GM12801 (cell line): ENCODE measurements around the gene HMG20A.

Source experiments
- TF ChIP-seq, protein P1 (sequence below): IDR thresholded peaks from one replicate; pipeline ENCODE4 v1.5.1; 2011; ENCODE audit warnings: control low read depth; ENCODE audit not compliant: insufficient read length; ENCODE audit errors: extremely low read depth

Gene HMG20A

DNA sequence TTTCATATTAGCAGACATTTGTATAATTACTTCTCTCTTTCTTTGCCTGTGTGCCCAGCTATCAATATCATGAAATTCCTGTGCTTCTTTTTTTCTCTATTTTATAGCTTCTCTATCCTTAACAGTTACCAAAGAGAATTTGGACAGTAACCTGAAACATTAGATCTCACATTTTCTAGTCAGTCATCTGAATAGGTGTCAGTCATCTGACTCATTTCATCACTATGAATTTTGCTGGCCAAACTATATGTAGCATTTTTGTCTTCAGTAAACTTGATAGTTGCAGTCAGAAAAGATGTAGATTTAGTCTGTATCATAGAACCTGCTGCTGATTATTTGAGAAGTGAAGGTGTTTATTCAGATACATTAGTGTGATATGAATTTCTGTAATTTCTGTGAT lies 52.6 kb downstream of the HMG20A start:
- TF ChIP-seq, protein P1, sequence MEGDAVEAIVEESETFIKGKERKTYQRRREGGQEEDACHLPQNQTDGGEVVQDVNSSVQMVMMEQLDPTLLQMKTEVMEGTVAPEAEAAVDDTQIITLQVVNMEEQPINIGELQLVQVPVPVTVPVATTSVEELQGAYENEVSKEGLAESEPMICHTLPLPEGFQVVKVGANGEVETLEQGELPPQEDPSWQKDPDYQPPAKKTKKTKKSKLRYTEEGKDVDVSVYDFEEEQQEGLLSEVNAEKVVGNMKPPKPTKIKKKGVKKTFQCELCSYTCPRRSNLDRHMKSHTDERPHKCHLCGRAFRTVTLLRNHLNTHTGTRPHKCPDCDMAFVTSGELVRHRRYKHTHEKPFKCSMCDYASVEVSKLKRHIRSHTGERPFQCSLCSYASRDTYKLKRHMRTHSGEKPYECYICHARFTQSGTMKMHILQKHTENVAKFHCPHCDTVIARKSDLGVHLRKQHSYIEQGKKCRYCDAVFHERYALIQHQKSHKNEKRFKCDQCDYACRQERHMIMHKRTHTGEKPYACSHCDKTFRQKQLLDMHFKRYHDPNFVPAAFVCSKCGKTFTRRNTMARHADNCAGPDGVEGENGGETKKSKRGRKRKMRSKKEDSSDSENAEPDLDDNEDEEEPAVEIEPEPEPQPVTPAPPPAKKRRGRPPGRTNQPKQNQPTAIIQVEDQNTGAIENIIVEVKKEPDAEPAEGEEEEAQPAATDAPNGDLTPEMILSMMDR, result no peak

DNA sequence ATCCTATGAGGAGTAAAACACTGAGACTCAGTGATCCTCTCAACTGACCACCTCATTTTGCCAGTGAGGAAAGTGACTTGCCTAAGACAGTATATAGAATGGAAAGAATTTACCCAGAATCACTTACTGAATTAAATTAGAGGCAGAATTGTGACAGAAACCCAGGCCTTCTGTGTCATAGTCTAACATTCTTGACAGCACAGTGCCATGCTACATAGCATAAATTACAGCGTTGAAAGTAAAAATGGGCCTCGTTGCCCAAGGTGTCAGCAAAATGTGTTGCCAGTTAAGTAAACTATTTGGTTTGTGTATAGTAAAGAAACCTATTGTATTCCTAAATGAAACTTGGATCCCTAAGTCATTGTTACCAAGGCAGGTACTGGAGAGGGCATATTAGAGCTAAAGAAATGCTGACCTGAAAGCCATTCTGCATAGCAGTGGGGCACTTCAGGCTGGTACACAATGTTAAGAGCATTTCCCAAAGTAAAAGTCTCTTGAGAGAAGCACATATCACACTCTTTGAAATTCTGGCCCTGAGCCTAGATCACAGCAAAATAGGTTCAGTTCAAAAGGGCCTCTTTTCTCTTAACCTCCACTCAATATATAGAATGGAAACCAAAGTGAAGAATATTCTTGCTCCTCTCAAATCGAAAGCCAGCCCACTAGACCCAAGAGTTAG lies 53.8 kb downstream of the HMG20A start:
- TF ChIP-seq, protein P1, result no peak

DNA sequence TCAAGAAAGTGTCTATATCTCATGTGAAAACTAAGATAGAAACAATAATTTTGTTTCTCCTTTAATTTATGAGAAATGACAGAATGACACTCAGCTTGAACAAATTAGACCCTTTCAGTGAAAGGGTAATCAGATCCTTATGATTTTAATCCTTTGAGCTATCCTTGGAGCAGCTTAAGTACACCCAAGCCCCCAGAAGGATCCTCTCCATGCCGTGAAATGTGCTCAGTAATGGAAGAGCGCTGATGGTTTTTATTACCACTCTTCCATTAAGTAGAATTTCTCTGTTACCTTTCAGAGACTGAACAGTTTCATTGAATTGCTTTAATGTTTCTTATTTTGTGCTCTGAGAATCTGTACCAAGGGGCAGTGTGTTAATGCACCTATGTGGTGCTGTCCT lies 54.3 kb downstream of the HMG20A start:
- TF ChIP-seq, protein P1, result no peak

DNA sequence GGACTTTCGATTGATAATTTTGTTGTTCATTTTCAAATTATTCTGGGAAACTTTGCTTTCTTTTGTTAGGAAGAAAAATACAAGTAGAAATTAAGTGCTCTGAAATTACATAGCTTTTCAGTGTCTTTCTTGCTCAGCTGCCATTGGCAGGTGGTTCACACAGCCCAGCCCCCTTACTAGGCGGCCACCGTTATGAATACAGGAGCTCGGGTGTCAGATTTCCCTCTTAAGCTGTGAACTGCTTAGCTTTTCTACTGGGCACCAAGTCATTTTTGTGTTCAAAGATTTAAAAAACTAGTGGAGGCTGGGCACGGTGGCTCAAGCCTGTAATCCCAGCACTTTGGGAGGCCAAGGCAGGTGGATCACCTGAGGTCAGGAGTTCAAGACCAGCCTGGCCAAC lies 55.2 kb downstream of the HMG20A start:
- TF ChIP-seq, protein P1, result no peak

DNA sequence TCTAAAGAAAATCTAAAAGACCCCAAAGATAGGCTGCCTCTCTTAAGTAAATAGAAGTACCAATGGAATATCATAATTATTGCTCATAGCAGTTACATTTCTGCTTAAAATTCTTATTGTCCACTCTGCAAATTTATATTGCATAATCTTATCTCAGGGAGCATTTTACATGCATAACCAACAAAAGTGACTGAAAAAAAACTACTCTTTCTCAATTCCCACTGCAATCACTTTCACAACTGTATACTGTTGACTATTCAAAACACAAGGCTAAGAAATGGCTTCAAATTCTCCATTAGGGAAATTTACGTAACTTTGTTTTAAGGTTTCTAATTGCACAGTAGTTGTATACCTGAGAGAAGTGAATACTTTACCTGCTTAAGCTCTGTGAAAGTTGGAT lies 56.3 kb downstream of the HMG20A start:
- TF ChIP-seq, protein P1, result no peak

DNA sequence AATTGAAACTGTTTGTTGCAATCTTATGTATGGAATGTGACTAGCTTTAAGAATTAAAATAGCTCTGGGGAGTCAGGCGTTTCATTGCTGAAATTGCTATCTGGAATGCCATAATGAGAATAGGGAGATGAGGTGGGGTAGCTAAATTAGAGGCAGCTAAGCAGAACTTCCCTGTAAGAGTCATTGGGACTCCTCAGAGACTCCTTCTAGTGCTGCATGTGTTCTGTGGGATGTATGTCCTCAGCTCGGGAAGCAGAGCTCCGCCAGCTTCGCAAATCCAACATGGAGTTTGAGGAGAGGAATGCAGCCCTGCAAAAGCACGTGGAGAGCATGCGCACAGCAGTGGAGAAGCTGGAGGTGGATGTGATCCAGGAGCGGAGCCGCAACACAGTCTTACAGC lies 57.4 kb downstream of the HMG20A start:
- TF ChIP-seq, protein P1, result no peak

DNA sequence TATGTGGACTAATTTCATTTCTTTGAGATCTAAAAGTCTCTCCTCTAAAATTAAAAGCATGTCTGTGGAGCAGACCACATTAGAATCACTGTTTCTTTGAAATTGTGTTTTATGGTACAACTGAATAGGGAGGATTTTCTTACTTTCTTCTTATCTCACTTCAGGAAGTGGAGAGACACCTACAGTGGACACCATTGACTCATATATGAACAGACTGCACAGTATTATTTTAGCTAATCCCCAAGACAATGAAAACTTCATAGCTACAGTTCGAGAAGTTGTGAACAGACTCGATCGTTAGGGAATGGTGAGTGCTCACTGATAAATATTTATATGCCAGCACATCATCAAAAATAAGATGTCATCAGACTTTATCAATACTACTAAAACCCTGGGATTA lies 58.3 kb downstream of the HMG20A start:
- TF ChIP-seq, protein P1, result no peak
